Neuronal stem cell (in vitro differentiated cells): ENCODE measurements around the gene NFIX.

Source experiments
- DNase-seq: peaks from one replicate; pipeline ENCODE4 v3.0.0-alpha.2; 2013; ENCODE audit warnings: low spot score
- H2AFZ ChIP-seq: one replicate; pipeline ENCODE4 v1.6.1; 2013; ENCODE audit warnings: mild to moderate bottlenecking, low read length, inconsistent platforms
- H2AK5ac ChIP-seq: 2 replicates; pipeline ENCODE4 v1.6.1; 2013; ENCODE audit warnings: low read depth, mild to moderate bottlenecking, inconsistent platforms, low read length, moderate library complexity, mixed read lengths
- H2BK120ac ChIP-seq: 2 replicates; pipeline ENCODE4 v1.6.1; 2013; ENCODE audit warnings: low read depth, mild to moderate bottlenecking, inconsistent platforms, low read length, moderate library complexity, mixed read lengths
- H2BK12ac ChIP-seq: one replicate; pipeline ENCODE4 v1.6.1; 2013; ENCODE audit warnings: low read length, inconsistent platforms
- H2BK15ac ChIP-seq: 2 replicates; pipeline ENCODE4 v1.6.1; 2013; ENCODE audit warnings: mild to moderate bottlenecking, low read length, inconsistent platforms, mixed read lengths
- H2BK5ac ChIP-seq: one replicate; pipeline ENCODE4 v1.6.1; 2013; ENCODE audit warnings: inconsistent platforms, mild to moderate bottlenecking, low read length, moderate library complexity
- H3K14ac ChIP-seq: one replicate; pipeline ENCODE4 v1.6.1; 2013; ENCODE audit warnings: low read length, inconsistent platforms
- H3K18ac ChIP-seq: 2 replicates; pipeline ENCODE4 v1.6.1; 2013; ENCODE audit warnings: low read length, inconsistent platforms
- H3K23ac ChIP-seq: 2 replicates; pipeline ENCODE4 v1.6.1; 2013; ENCODE audit warnings: low read depth, mild to moderate bottlenecking, mixed read lengths, low read length, inconsistent platforms; ENCODE audit not compliant: poor library complexity
- H3K27ac ChIP-seq: replicated peaks from 3 replicates; pipeline ENCODE4 v1.5.1; 2013; ENCODE audit warnings: low read length, inconsistent platforms
- H3K27me3 ChIP-seq, 3 experiments: 2 replicates each; pipeline ENCODE4 v1.6.1; 2013; ENCODE audit warnings: low read length in 3 of 3, mild to moderate bottlenecking in 2 of 3, inconsistent platforms in 1 of 3, low read depth in 1 of 3, mixed read lengths in 1 of 3, moderate library complexity in 1 of 3; ENCODE audit not compliant: control insufficient read depth in 3 of 3, insufficient read depth in 3 of 3
- H3K36me3 ChIP-seq, 2 donors: replicated peaks in 1 of 2; 2 replicates each; pipeline ENCODE4 v1.6.1; 2013; ENCODE audit warnings: low read length in 2 of 2; ENCODE audit not compliant: control insufficient read depth in 2 of 2, insufficient read depth in 2 of 2
- H3K4ac ChIP-seq: 2 replicates; pipeline ENCODE4 v1.6.1; 2013; ENCODE audit warnings: inconsistent platforms, mild to moderate bottlenecking, low read length, moderate library complexity
- H3K4me1 ChIP-seq, 2 donors: 1 replicate in 1 of 2; 2 replicates in 1 of 2; pipeline ENCODE4 v1.6.1; 2013; ENCODE audit warnings: low read length in 2 of 2, low read depth in 1 of 2; ENCODE audit not compliant: control insufficient read depth in 2 of 2, insufficient read depth in 1 of 2
- H3K4me2 ChIP-seq: one replicate; pipeline ENCODE4 v1.6.1; 2013; ENCODE audit warnings: mild to moderate bottlenecking, low read length, inconsistent platforms; ENCODE audit not compliant: insufficient read depth, poor library complexity, severe bottlenecking
- H3K4me3 ChIP-seq, 2 donors: 2 replicates each; pipeline ENCODE4 v1.5.1; 2013; ENCODE audit warnings: low read length in 2 of 2, mild to moderate bottlenecking in 2 of 2, inconsistent platforms in 1 of 2, moderate library complexity in 1 of 2
- H3K79me1 ChIP-seq: one replicate; pipeline ENCODE4 v1.6.1; 2013; ENCODE audit warnings: low read depth, mild to moderate bottlenecking, inconsistent platforms, low read length, moderate library complexity
- H3K9ac ChIP-seq: one replicate; pipeline ENCODE4 v1.6.1; 2013; ENCODE audit warnings: mild to moderate bottlenecking, low read depth, low read length, inconsistent platforms; ENCODE audit not compliant: poor library complexity
- H3K9me3 ChIP-seq, 2 donors: replicated peaks in 1 of 2; 2 replicates each; pipeline versions ENCODE3 to v1.6.1; 2013; ENCODE audit warnings: low read length in 2 of 2, mild to moderate bottlenecking in 2 of 2, inconsistent platforms in 1 of 2, low read depth in 1 of 2, mixed read lengths in 1 of 2, moderate library complexity in 1 of 2; ENCODE audit not compliant: control insufficient read depth in 2 of 2, insufficient read depth in 1 of 2
- H4K8ac ChIP-seq: one replicate; pipeline ENCODE4 v1.6.1; 2013; ENCODE audit warnings: low read depth, mild to moderate bottlenecking, inconsistent platforms, low read length, moderate library complexity
- H4K91ac ChIP-seq: one replicate; pipeline ENCODE4 v1.6.1; 2013; ENCODE audit warnings: low read length, low read depth, mild to moderate bottlenecking, inconsistent platforms; ENCODE audit not compliant: poor library complexity
- WGBS, 2 donors: extraction: QIAGEN DNeasy Blood & Tissue Kit; methylation state at CpG; one replicate each; pipeline ENCODE4 v1.1.7; 2013; ENCODE audit warnings: missing lambda C conversion rate in 2 of 2, mixed read lengths in 1 of 2; ENCODE audit not compliant: insufficient read length in 2 of 2, insufficient replicate concordance in 1 of 2; ENCODE audit errors: extremely low coverage in 2 of 2; 5-methylcytosine and 5-hydroxymethylcytosine counted together

NFIX gene

GRCh38 chr19:13129384-13129783, 134.1 kb downstream of the NFIX start:
- Histone ChIP-seq H3K9me3 (no peaks in the 10 kb centered on the region), H3K27ac (no peak overlapping the region), H3K14ac (peak overlapping the region; percentile 56), H3K23ac (no peak overlapping the region), H3K4me2 (no peak overlapping the region), H3K18ac (peak overlapping the region; percentile 13), H3K36me3 (peaks cover 14 to 62% of the 10 kb centered on the region in 2 donors), H4K8ac (no peak overlapping the region), H2BK12ac (no peak overlapping the region), H4K91ac (no peak overlapping the region), H3K79me1 (peaks cover 30% of the 10 kb centered on the region), H2BK15ac (no peak overlapping the region), H2AK5ac (no peak overlapping the region), H3K4me1 (peaks cover 0 to 2% of the 10 kb centered on the region in 2 donors), H2AFZ (no peak overlapping the region), H3K4me3 (no peak overlapping the region), H3K27me3 (no peaks in the 10 kb centered on the region), H3K4ac (no peak overlapping the region), H3K9ac (no peak overlapping the region), H2BK5ac (no peak overlapping the region), H2BK120ac (no peak overlapping the region)
- WGBS, 2 donors = no CpG with 5 or more reads among the region's 9 CpGs
- DNase-seq = no peak

GRCh38 chr19:13130886-13131490, 135.7 kb downstream of the NFIX start:
- H3K14ac ChIP-seq = no peak overlapping the region
- no peak for DNase-seq

GRCh38 chr19:13132471-13133180, 137.4 kb downstream of the NFIX start:
- no peak overlapping the region for H3K23ac ChIP-seq
- no peak for DNase-seq
- peaks cover 0 to 2% of the 10 kb centered on the region in 2 donors for H3K4me1 ChIP-seq
- H3K27ac ChIP-seq = no peak overlapping the region
- no peaks in the 10 kb centered on the region for H3K9me3 ChIP-seq
- H3K79me1 ChIP-seq = peaks cover 47% of the 10 kb centered on the region
- H3K4me3 ChIP-seq = no peak overlapping the region
- H4K8ac ChIP-seq = no peak overlapping the region
- H3K14ac ChIP-seq = no peak overlapping the region
- no peak overlapping the region for H4K91ac ChIP-seq
- H3K4ac ChIP-seq = no peak overlapping the region
- no peak overlapping the region for H3K9ac ChIP-seq
- no peak overlapping the region for H3K4me2 ChIP-seq
- no peaks in the 10 kb centered on the region for H3K27me3 ChIP-seq
- H2BK5ac ChIP-seq = no peak overlapping the region
- H2BK12ac ChIP-seq = no peak overlapping the region
- H3K18ac ChIP-seq = no peak overlapping the region
- peaks cover 38 to 76% of the 10 kb centered on the region in 2 donors for H3K36me3 ChIP-seq
- no CpG with 5 or more reads among the region's 8 CpGs for WGBS, 2 donors
- H2BK15ac ChIP-seq = no peak overlapping the region
- H2AFZ ChIP-seq = no peak overlapping the region
- H2AK5ac ChIP-seq = no peak overlapping the region
- no peak overlapping the region for H2BK120ac ChIP-seq

More at GRCh38 chr19:13130886-13131490, 135.7 kb downstream of the NFIX start:
- Histone ChIP-seq H4K91ac (no peak overlapping the region), H3K9me3 (no peaks in the 10 kb centered on the region), H3K23ac (no peak overlapping the region), H3K4ac (peak overlapping the region; percentile 84), H3K4me1 (peaks cover 0 to 2% of the 10 kb centered on the region in 2 donors), H3K36me3 (peaks cover 29 to 71% of the 10 kb centered on the region in 2 donors), H4K8ac (no peak overlapping the region), H2BK120ac (no peak overlapping the region), H3K4me3 (no peak overlapping the region), H2AK5ac (no peak overlapping the region), H3K27ac (no peak overlapping the region), H2BK5ac (no peak overlapping the region), H3K79me1 (peaks cover 46% of the 10 kb centered on the region), H3K18ac (no peak overlapping the region), H3K27me3 (no peaks in the 10 kb centered on the region), H3K9ac (no peak overlapping the region), H2BK12ac (no peak overlapping the region), H2BK15ac (no peak overlapping the region), H3K4me2 (no peak overlapping the region), H2AFZ (no peak overlapping the region)
- WGBS, 2 donors = no CpG with 5 or more reads among the region's 3 CpGs

- Histone ChIP-seq H2AK5ac (no peak overlapping the region), H4K91ac (no peak overlapping the region), H3K9me3 (no peaks in the 10 kb centered on the region), H4K8ac (no peak overlapping the region), H3K18ac (no peak overlapping the region), H3K79me1 (peaks cover 44% of the 10 kb centered on the region), H2AFZ (no peak overlapping the region), H3K14ac (no peak overlapping the region), H3K4ac (no peak overlapping the region), H3K4me2 (no peak overlapping the region), H3K36me3 (peaks cover 46 to 76% of the 10 kb centered on the region in 2 donors), H2BK12ac (no peak overlapping the region), H3K27ac (no peak overlapping the region), H2BK15ac (no peak overlapping the region), H2BK5ac (no peak overlapping the region), H3K23ac (no peak overlapping the region), H3K4me1 (peaks cover 0 to 2% of the 10 kb centered on the region in 2 donors), H3K9ac (no peak overlapping the region), H2BK120ac (no peak overlapping the region), H3K27me3 (no peaks in the 10 kb centered on the region), H3K4me3 (no peak overlapping the region)
- WGBS, 2 donors = no CpG with 5 or more reads among the region's 12 CpGs
- DNase-seq = no peak
These were observed 138.1 kb downstream of the NFIX start for GRCh38 chr19:13133241-13133870.
